ENCODE results near the gene ATRNL1. TPM values are rescaled to one million over a fixed set of nuclear protein-coding genes. Genes with fewer than 3 reads are reported as not detected.

ATRNL1 gene
- total and polyA plus RNA-seq, 2 experiments from 2014 or later, result 4.8 to 29.7 TPM

DNA sequence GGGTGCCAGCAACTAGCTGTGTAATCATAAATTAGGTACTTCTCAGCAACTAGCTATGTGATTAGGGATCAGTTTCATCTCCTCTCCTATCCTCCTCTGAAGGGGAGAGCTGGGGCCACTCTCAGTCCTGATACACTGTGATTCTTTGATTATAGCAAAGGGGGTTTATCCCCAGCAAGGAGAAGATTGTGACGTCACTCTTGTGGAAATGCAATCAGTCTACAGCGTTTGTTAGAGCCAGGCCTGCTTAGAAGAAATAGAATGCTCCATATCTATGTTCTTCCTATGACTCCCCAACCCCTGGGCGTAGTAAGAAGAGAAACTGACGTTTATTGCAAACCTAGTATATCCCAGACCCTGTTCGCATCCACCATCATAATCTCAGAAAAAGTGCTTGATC, 871.7 kb downstream of the ATRNL1 start:
- H3K27me3 Mint-ChIP-seq (ENCODE audit: insufficient read depth, low read depth, poor library complexity), result no peaks in the 10 kb centered on the region
- H3K4me3 ChIP-seq, result no peak overlapping the region
- H3K9me3 Mint-ChIP-seq, result no peaks in the 10 kb centered on the region
- H3K36me3 ChIP-seq (ENCODE audit: insufficient read depth), result no peaks in the 10 kb centered on the region
- H3K27ac Mint-ChIP-seq, result no peak overlapping the region
- H3K36me3 Mint-ChIP-seq (ENCODE audit: low read depth), result no peaks in the 10 kb centered on the region
- DNase-seq (ENCODE audit: low spot score) (no peak), ATAC-seq (no peak)
- TF ChIP-seq NANOG (IDR thresholded peaks at IDR 0.05; ENCODE audit: borderline replicate concordance) (no peak), ZNF114 (CRISPR knock-in tag; IDR thresholded peaks at IDR 0.05) (no peak), JUNB (IDR thresholded peaks at IDR 0.05; ENCODE audit: unreplicated experiment) (no peak), EZH2 (IDR thresholded peaks at IDR 0.05; ENCODE audit: low read depth, unreplicated experiment) (no peak), POLR2AphosphoS5 (IDR thresholded peaks at IDR 0.05; ENCODE audit: low read depth) (no peak), CREB1 (CRISPR knock-in tag; IDR thresholded peaks at IDR 0.05; ENCODE audit: low read depth) (no peak), EZH2phosphoT487 (IDR thresholded peaks at IDR 0.05; ENCODE audit: unreplicated experiment) (no peak), ZNF331 (CRISPR knock-in tag; IDR thresholded peaks at IDR 0.05; ENCODE audit: low read depth) (no peak)
- TF ChIP-seq, protein P1, sequence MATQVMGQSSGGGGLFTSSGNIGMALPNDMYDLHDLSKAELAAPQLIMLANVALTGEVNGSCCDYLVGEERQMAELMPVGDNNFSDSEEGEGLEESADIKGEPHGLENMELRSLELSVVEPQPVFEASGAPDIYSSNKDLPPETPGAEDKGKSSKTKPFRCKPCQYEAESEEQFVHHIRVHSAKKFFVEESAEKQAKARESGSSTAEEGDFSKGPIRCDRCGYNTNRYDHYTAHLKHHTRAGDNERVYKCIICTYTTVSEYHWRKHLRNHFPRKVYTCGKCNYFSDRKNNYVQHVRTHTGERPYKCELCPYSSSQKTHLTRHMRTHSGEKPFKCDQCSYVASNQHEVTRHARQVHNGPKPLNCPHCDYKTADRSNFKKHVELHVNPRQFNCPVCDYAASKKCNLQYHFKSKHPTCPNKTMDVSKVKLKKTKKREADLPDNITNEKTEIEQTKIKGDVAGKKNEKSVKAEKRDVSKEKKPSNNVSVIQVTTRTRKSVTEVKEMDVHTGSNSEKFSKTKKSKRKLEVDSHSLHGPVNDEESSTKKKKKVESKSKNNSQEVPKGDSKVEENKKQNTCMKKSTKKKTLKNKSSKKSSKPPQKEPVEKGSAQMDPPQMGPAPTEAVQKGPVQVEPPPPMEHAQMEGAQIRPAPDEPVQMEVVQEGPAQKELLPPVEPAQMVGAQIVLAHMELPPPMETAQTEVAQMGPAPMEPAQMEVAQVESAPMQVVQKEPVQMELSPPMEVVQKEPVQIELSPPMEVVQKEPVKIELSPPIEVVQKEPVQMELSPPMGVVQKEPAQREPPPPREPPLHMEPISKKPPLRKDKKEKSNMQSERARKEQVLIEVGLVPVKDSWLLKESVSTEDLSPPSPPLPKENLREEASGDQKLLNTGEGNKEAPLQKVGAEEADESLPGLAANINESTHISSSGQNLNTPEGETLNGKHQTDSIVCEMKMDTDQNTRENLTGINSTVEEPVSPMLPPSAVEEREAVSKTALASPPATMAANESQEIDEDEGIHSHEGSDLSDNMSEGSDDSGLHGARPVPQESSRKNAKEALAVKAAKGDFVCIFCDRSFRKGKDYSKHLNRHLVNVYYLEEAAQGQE (IDR thresholded peaks at IDR 0.05; ENCODE audit: unreplicated experiment), result no peak
- TF ChIP-seq, protein P2, sequence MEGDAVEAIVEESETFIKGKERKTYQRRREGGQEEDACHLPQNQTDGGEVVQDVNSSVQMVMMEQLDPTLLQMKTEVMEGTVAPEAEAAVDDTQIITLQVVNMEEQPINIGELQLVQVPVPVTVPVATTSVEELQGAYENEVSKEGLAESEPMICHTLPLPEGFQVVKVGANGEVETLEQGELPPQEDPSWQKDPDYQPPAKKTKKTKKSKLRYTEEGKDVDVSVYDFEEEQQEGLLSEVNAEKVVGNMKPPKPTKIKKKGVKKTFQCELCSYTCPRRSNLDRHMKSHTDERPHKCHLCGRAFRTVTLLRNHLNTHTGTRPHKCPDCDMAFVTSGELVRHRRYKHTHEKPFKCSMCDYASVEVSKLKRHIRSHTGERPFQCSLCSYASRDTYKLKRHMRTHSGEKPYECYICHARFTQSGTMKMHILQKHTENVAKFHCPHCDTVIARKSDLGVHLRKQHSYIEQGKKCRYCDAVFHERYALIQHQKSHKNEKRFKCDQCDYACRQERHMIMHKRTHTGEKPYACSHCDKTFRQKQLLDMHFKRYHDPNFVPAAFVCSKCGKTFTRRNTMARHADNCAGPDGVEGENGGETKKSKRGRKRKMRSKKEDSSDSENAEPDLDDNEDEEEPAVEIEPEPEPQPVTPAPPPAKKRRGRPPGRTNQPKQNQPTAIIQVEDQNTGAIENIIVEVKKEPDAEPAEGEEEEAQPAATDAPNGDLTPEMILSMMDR (conservative IDR thresholded peaks at IDR 0.05; ENCODE audit: low read depth in 2 of 2), result no peak
- TF ChIP-seq, protein P3, sequence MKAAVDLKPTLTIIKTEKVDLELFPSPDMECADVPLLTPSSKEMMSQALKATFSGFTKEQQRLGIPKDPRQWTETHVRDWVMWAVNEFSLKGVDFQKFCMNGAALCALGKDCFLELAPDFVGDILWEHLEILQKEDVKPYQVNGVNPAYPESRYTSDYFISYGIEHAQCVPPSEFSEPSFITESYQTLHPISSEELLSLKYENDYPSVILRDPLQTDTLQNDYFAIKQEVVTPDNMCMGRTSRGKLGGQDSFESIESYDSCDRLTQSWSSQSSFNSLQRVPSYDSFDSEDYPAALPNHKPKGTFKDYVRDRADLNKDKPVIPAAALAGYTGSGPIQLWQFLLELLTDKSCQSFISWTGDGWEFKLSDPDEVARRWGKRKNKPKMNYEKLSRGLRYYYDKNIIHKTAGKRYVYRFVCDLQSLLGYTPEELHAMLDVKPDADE (IDR thresholded peaks at IDR 0.05), result no peak
- TF ChIP-seq, protein P4, sequence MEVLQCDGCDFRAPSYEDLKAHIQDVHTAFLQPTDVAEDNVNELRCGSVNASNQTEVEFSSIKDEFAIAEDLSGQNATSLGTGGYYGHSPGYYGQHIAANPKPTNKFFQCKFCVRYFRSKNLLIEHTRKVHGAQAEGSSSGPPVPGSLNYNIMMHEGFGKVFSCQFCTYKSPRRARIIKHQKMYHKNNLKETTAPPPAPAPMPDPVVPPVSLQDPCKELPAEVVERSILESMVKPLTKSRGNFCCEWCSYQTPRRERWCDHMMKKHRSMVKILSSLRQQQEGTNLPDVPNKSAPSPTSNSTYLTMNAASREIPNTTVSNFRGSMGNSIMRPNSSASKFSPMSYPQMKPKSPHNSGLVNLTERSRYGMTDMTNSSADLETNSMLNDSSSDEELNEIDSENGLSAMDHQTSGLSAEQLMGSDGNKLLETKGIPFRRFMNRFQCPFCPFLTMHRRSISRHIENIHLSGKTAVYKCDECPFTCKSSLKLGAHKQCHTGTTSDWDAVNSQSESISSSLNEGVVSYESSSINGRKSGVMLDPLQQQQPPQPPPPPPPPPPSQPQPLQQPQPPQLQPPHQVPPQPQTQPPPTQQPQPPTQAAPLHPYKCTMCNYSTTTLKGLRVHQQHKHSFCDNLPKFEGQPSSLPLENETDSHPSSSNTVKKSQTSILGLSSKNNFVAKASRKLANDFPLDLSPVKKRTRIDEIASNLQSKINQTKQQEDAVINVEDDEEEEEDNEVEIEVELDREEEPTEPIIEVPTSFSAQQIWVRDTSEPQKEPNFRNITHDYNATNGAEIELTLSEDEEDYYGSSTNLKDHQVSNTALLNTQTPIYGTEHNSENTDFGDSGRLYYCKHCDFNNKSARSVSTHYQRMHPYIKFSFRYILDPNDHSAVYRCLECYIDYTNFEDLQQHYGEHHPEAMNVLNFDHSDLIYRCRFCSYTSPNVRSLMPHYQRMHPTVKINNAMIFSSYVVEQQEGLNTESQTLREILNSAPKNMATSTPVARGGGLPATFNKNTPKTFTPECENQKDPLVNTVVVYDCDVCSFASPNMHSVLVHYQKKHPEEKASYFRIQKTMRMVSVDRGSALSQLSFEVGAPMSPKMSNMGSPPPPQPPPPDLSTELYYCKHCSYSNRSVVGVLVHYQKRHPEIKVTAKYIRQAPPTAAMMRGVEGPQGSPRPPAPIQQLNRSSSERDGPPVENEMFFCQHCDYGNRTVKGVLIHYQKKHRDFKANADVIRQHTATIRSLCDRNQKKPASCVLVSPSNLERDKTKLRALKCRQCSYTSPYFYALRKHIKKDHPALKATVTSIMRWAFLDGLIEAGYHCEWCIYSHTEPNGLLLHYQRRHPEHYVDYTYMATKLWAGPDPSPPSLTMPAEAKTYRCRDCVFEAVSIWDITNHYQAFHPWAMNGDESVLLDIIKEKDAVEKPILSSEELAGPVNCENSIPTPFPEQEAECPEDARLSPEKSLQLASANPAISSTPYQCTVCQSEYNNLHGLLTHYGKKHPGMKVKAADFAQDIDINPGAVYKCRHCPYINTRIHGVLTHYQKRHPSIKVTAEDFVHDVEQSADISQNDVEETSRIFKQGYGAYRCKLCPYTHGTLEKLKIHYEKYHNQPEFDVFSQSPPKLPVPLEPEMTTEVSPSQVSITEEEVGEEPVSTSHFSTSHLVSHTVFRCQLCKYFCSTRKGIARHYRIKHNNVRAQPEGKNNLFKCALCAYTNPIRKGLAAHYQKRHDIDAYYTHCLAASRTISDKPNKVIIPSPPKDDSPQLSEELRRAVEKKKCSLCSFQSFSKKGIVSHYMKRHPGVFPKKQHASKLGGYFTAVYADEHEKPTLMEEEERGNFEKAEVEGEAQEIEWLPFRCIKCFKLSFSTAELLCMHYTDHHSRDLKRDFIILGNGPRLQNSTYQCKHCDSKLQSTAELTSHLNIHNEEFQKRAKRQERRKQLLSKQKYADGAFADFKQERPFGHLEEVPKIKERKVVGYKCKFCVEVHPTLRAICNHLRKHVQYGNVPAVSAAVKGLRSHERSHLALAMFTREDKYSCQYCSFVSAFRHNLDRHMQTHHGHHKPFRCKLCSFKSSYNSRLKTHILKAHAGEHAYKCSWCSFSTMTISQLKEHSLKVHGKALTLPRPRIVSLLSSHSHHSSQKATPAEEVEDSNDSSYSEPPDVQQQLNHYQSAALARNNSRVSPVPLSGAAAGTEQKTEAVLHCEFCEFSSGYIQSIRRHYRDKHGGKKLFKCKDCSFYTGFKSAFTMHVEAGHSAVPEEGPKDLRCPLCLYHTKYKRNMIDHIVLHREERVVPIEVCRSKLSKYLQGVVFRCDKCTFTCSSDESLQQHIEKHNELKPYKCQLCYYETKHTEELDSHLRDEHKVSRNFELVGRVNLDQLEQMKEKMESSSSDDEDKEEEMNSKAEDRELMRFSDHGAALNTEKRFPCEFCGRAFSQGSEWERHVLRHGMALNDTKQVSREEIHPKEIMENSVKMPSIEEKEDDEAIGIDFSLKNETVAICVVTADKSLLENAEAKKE (CRISPR knock-in tag; IDR thresholded peaks at IDR 0.05), result no peak
- H4K20me1 ChIP-seq (replicated peaks; ENCODE audit: insufficient read depth), result no peaks in the 10 kb centered on the region
- no peak overlapping the region for H2AFZ ChIP-seq
- no peak overlapping the region for H3K4me3 Mint-ChIP-seq
- H3K27me3 ChIP-seq (ENCODE audit: insufficient read depth), result no peaks in the 10 kb centered on the region
- peaks cover 20% of the 10 kb centered on the region; the same call in 1 of the 2 replicates for H3K9me2 ChIP-seq (ENCODE audit: insufficient read depth)
- no peaks in the 10 kb centered on the region for H3K79me2 ChIP-seq (replicated peaks; ENCODE audit: insufficient read depth)
- no peak overlapping the region for H3K27ac ChIP-seq (ENCODE audit: low read depth)
- 0 out of 2 replicates have a peak, but pooled peaks cover 3% of the 10 kb centered on the region for H3K4me1 ChIP-seq (ENCODE audit: insufficient read depth)
- H3F3A ChIP-seq (replicated peaks; ENCODE audit: low read depth), result no peaks in the 10 kb centered on the region
- peaks cover 8% of the 10 kb centered on the region for H3K4me1 Mint-ChIP-seq
- no peak overlapping the region for H3K4me2 ChIP-seq

Data from GM23338 (cell line).